Endometrium (tissue), 2 donors: ENCODE measurements around the gene SLIT3.

ENCODE experiments used
- FAIRE-seq: peaks from 2 replicates; lab custom pipeline; 2012; peaks lifted over from hg19 to GRCh38; lab: Jason Lieb, UNC
- donor health status: control.
- donor health status: control.

The SLIT3 gene

DNA sequence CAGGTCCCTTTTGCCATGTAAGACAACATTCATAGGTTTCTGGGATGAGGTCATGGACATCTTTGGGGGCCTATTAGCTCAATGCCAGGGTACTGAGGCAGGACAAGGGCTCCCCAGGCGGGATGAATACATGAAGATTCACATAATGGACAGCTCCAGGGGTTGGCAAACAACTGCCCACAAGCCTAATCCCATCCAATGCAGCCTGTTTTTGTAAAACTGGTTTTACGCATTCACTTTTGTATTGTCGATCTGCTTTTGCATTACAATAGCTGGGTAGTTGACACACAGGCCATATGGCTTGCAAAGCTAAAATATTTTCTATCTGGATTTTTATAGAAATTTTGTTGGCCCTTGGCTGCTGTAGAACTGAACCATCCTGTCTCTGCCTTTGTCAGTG, 473.3 kb downstream of the SLIT3 start:
- no peak for FAIRE-seq

DNA sequence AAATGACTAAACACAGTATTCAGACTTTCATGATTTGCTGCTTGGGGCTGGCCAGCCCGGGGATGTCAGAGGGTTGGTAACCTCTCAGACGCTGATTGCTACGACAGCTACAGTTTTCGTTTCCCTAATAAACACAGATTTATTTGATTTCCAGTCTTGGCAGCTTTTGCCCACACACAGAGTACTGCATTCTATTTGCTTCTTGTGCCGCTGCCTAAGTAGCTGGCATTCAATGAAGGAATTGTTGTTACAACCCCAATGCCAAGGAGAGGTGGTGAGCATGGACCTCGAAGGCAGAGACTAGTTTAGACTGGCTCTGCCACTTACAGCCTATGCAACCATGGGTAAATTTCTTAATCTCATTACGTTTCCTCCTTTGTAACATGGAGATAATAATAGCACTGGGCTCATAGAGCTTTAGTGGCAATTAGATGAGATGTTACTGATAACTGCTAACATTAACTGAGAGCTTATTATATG, 474.7 kb downstream of the SLIT3 start:
- FAIRE-seq, result no peak

DNA sequence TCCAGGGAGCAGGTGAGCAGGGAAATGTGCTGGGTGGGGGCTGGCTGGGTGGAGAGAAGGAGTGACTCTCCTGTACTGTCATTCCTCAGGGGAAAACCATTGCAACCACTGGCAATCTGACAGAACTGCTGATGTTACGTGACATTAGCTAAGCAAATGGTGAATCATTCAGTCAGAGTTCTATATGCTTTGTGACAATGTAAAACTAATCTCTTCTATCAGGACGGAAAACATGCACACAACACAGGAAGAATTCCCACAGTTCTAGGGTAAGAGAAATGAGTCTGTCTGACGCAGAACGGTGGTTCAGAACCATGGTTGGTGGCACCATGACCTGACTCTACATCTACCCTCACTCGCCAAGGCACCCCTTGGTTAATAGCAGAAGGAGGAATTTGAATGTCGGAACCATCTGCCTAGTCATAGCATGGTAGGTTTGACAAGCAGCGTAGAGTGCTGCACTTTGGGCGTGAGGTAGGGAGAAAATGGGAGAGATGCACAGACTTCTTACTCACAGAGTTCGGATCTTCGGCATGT, 478.1 kb downstream of the SLIT3 start:
- FAIRE-seq, result no peak

DNA sequence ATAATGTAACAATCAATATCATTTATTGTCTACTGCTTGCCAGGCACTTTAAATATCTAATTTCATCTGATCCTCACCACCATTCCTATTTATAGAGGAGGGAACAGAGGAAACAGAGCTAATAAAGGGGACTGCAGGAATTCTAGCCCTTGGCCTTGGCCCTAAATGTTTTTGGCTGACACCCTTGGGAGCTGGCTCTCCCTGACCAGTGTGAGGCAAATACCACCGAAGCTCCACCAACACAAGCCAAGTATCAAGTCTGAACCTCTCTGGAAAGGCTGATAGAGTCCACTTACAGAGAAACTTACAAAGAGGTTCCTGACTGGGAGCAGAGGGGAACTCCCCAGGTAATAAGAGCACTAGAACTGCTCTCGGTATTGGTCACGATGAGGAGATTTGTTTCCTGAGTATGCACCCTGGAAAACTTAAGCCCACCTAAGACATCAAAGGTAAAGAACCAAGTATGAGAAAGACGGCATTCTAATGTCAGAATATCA, 478.6 kb downstream of the SLIT3 start:
- no peak for FAIRE-seq

GRCh38 chr5:168820874-168821273, 480.1 kb downstream of the SLIT3 start:
- no peak for FAIRE-seq

DNA sequence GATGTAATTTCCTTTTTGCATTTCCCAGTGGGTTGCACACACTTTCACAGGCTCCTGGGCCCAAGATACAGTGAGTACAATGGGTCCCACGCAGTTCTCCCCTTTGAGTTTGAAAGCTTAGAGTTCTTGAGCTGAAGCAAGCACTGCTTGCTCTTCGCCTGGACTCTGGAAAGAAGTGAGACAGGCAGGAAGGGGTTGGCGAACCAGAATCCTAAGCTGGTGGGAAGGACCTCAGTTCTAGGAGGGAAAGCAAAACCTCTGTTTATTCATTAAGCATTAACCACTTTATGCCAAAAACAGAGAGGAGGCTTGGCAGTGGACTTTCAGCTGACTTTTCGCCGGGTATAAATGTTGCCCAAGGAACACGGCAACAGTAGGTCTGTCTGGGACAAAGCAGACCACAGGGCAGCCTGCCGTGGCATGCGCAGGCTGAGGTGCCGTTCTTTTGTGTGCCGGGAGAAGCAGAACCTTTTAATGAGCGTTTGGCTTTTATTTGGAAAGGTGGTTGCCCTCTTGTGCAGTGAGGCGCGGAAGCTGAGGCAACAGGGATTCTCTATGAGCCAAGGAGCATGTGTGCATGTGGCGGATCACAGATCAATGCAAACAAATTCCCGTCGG, 481.8 kb downstream of the SLIT3 start:
- no peak for FAIRE-seq

DNA sequence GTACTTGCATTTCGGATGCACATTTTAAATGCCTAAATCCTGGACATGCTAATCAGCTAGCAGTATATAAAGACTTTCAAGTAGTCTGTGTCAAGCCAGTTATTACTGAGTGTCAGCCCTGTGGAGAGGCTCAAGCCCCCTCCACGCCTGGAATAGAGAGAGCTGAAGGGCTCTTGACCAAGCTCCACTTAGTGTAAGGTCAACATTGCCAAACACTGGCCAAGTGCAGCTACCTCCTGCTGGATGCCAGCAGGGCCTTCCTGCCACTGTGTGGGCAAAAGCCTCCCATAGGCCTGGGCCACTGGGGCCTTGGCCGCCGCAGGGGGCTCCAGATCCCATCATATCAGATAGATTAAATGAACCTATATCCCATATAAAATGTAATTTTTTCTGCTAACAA, 482.4 kb downstream of the SLIT3 start:
- no peak for FAIRE-seq

GRCh38 chr5:168817591-168817990, 483.3 kb downstream of the SLIT3 start:
- no peak for FAIRE-seq

GRCh38 chr5:168816661-168817060, 484.3 kb downstream of the SLIT3 start:
- FAIRE-seq, result no peak

GRCh38 chr5:168813184-168813968, 487.6 kb downstream of the SLIT3 start:
- no peak for FAIRE-seq

DNA sequence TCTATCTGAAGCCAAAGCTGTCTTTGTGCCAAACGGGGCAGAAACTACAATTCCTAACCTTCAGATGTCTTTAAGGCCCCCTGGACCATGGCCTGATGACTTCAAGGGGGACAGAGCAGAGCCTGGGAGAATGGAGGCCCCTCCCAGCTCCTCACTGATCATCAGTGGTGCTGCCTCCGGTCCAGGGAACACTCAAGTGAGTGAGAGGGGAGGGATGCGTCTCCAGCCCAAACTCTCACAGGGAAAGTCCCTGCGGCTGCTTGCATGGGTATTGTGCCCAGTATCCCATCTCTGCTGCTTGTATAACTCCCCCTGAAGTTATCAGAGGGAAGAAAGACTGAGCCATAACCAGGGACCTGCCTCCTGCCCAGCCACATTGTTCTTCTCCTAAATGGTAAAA, 490.3 kb downstream of the SLIT3 start:
- no peak for FAIRE-seq

- FAIRE-seq, result no peak
Measured at GRCh38 chr5:168809218-168809617, 491.7 kb downstream of the SLIT3 start.

DNA sequence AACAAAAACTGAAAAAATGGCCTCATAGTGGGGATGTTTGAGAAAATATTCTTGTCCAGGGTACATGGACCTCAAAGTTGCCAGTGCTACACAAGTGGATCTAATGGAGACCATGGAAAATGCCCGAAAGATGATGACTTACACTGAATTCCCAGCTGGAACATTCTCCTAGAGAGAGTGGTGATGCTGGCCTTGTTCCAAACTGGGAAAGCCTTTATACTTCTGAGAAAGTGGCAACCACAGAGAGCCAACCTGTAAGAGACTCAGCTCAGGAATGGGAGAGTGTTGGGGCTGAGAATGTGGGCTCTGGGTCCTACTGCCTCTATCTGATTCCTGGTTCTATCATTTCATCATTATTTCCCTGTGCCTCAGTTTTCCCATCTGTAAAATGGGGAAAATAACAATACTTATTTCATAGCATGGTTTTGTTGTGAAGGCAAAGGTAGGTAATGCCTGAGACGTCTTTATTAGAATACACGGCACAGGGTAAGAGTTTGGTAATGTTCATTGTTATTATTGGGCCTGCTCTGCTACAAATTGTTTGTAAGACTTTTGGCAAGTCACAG, 492.8 kb downstream of the SLIT3 start:
- FAIRE-seq, result no peak

- no peak for FAIRE-seq
Measured at GRCh38 chr5:168807287-168807686, 493.7 kb downstream of the SLIT3 start.

DNA sequence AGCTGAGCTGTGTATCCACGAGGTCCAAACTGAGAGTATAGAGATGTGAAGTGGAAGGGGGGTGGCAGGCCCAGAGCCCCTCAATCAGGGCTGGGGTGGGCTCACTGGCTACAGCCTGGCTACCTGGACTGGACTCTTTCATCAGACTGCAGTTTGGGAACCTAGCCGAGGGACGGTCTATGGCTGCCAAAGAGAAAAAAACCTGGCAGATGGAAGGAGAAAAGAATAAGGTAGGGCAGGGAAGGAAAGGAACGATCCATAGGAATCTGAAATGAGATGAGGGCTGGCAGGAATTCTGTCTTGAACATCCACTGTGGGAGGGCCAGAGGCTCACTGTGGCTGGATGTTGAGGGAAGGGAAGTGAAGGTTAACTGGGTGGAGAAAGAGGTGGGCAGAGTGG, 497.4 kb downstream of the SLIT3 start:
- FAIRE-seq, result no peak

GRCh38 chr5:168802337-168802736, 498.6 kb downstream of the SLIT3 start:
- no peak for FAIRE-seq

GRCh38 chr5:168801567-168801966, 499.4 kb downstream of the SLIT3 start:
- no peak for FAIRE-seq

DNA sequence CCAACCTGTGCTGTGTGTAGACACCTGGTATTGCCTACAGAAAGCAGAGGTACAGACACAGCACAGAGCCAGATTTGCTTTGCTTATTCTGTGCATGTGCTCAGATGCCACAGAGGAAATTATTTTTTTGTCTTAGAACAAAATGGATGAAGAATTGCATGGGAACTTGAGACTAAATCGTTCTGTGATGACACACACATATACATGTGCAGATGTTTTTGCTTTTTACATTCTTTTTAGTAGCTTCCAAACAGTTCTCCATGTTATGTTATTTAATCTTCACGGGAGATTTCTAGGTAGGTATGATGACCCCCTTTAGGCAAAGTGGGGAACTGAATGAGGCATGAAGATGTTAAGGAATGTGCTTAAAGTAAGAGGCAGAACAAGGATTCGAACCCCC, 500.2 kb downstream of the SLIT3 start:
- FAIRE-seq, result no peak

- FAIRE-seq, result no peak
Measured at GRCh38 chr5:168798065-168799023, 502.6 kb downstream of the SLIT3 start.

DNA sequence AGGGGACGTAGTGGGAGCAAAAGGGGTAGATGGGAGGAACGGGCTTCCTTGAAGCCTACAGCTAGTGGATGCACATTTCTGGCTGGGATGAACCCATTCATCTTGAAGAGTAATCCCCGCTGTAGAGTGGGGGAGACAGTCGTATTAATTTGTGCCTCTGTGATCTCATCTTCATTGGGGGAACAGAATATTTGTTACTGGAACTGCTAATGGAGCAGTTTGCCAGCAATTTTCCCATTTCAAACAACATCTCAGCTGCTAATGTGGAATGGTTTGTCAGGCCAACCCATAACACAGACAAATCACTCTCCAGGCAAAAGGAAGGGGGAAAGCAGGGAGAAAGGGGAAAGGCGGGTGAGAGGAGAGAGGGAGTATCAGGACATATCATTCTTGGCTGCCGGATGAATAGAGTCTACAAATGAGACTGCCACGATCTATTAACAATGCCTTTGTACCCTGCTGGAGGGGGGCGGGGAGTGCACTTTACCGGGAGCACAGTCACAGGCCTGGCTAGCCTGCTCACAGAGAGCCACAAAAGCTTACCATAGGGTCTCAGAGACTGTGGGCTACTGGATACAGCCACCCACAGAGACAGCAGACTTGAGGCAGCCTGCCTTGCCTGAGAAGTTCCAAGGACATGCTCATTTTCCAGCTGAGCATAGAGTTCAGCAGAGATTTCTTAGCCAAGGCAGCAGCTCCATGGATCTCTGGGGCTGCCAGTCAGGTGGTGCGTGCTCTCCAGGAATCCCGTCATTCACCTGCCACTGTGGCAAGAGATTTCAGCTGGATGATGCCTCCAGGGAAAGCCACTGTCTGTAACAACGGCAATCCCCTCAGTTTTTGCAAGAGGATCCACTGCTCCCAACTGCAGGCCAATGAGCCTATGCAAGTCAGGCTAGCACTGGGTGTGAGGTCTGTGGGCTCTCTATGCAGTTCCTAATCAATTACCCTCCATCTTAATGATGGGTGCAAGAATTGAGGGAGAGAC, 504.1 kb downstream of the SLIT3 start:
- no peak for FAIRE-seq

GRCh38 chr5:168796000-168796399, 504.9 kb downstream of the SLIT3 start:
- no peak for FAIRE-seq
